ENCODE measurements around the gene TMEM109.

Gene TMEM109

DNA sequence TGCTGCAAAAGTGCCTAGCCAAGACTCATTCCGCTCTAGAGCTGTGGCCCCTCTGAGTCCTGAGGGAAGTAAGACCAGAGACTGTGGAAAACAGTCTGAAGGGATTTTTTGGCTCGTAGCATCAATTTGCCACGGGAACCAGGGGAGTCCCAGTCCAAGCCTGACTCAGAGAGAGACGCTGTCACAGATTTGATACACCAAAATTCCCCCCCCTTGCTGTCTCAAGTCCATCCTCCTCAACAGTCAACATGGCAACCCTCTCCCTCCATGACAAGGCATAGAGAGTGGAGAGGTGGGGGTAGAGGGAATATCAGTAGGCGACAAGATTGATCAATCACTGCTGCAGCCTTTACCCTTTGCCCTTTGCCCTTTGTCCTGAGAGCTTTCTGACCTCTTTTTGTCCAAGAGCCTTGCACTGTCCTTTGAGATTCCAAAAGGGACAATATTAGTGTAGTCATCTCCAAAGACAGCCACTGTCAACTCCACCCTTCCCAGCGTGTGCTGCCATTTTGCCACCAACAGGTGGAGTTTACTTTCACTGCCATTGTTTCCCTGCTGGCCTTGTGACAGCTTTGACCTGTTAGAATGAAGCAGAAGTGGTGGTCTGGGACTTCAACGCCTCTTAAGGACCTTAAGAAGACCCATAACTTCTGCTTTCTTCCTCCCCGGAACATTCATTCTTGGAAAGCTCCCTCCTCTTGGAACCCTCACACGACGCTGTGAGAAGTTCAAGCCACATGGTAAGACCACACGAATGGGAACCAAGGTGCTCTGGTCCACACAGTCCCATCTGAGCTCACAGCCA lies 30.7 kb downstream of the TMEM109 start:
- Histone ChIP-seq H2AFZ (ENCODE audit: low read depth) (no peak overlapping the region), H3K27ac (no peak overlapping the region), H3K27me3 (ENCODE audit: insufficient read depth, low read depth) (no peaks in the 10 kb centered on the region), H3K79me2 (ENCODE audit: insufficient read depth, low read depth) (no peaks in the 10 kb centered on the region), H4K20me1 (ENCODE audit: insufficient read depth) (no peaks in the 10 kb centered on the region), H3K4me2 (no peak overlapping the region), H3K36me3 (ENCODE audit: insufficient read depth) (no peaks in the 10 kb centered on the region), H3K4me1 (ENCODE audit: low read depth, poor library complexity, severe bottlenecking) (peaks cover 6% of the 10 kb centered on the region), H3K4me3 (IDR thresholded peaks at IDR 0.05; ENCODE audit: insufficient read depth, low read depth, low read length) (no peak overlapping the region), H3K9ac (no peak overlapping the region)
- TF ChIP-seq, protein P1, sequence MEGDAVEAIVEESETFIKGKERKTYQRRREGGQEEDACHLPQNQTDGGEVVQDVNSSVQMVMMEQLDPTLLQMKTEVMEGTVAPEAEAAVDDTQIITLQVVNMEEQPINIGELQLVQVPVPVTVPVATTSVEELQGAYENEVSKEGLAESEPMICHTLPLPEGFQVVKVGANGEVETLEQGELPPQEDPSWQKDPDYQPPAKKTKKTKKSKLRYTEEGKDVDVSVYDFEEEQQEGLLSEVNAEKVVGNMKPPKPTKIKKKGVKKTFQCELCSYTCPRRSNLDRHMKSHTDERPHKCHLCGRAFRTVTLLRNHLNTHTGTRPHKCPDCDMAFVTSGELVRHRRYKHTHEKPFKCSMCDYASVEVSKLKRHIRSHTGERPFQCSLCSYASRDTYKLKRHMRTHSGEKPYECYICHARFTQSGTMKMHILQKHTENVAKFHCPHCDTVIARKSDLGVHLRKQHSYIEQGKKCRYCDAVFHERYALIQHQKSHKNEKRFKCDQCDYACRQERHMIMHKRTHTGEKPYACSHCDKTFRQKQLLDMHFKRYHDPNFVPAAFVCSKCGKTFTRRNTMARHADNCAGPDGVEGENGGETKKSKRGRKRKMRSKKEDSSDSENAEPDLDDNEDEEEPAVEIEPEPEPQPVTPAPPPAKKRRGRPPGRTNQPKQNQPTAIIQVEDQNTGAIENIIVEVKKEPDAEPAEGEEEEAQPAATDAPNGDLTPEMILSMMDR (conservative IDR thresholded peaks at IDR 0.05; ENCODE audit: low read depth, low read length) = no peak; the same call in 1 of the 2 replicates

DNA sequence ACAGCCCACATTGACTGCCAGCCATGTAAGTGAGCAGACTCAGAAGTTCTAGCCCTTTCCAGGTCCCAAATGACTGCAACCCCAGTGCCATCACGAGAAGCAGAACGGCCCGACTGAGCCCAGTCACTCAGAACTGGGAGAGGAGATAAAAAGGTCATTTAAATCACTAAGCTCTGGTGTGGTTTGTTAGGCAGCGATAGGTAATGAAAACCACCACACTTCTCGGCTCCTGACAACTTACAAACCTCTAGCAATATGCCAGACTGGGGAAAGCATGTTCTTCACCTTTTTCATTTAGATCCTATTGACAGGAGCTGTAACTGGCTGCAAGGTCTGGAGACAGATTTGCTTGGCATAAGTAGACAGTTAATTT lies 31.3 kb downstream of the TMEM109 start:
- no peak overlapping the region for H3K9ac ChIP-seq
- TF ChIP-seq, protein P1 (conservative IDR thresholded peaks at IDR 0.05; ENCODE audit: low read depth, low read length) = no peak; the same call in 1 of the 2 replicates
- H4K20me1 ChIP-seq (ENCODE audit: insufficient read depth) = no peaks in the 10 kb centered on the region
- no peak overlapping the region for H3K4me2 ChIP-seq
- no peak overlapping the region for H3K27ac ChIP-seq
- no peak overlapping the region for H2AFZ ChIP-seq (ENCODE audit: low read depth)
- no peaks in the 10 kb centered on the region for H3K27me3 ChIP-seq (ENCODE audit: insufficient read depth, low read depth)
- no peak overlapping the region for H3K4me3 ChIP-seq (IDR thresholded peaks at IDR 0.05; ENCODE audit: insufficient read depth, low read depth, low read length)
- H3K4me1 ChIP-seq (ENCODE audit: low read depth, poor library complexity, severe bottlenecking) = peaks cover under 1% of the 10 kb centered on the region
- H3K36me3 ChIP-seq (ENCODE audit: insufficient read depth) = no peaks in the 10 kb centered on the region
- H3K79me2 ChIP-seq (ENCODE audit: insufficient read depth, low read depth) = no peaks in the 10 kb centered on the region

DNA sequence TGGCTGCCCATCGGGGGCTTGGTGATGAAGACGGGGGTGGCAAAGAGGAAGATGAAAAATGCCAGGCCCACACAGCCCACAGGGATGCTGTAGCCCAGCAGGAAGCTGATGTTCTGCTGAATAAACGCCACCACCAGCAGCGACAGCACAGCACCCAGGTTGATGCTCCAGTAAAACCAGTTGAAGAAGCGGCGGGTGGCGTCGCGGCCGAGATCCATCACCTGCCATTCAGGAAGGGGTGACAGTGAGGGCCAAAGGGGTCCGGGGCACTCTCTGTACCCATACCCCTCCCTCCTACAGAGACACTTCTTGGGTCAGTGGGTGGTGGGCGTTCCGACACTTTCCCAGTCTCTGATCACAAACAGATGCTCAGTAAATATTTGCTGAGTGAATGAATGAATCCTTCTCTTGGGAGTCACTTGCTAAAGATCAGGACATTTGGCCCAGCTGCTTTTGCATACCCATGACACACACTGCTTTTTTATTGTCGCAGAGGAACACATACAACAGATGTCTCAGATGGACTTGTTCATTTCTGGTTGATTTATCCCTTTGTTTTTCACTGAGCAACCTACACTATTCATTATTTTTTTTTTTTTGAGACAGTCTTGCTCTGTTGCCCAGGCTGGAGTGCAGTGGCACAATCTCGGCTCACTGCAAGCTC lies 32.8 kb downstream of the TMEM109 start:
- no peak overlapping the region for H3K4me2 ChIP-seq
- TF ChIP-seq, protein P1 (conservative IDR thresholded peaks at IDR 0.05; ENCODE audit: low read depth, low read length) = no peak
- no peak overlapping the region for H2AFZ ChIP-seq (ENCODE audit: low read depth)
- no peaks in the 10 kb centered on the region for H3K27me3 ChIP-seq (ENCODE audit: insufficient read depth, low read depth)
- no peaks in the 10 kb centered on the region for H3K79me2 ChIP-seq (ENCODE audit: insufficient read depth, low read depth)
- H3K27ac ChIP-seq = no peak overlapping the region
- H3K4me3 ChIP-seq (IDR thresholded peaks at IDR 0.05; ENCODE audit: insufficient read depth, low read depth, low read length) = no peak overlapping the region
- H3K9ac ChIP-seq = no peak overlapping the region
- no peaks in the 10 kb centered on the region for H4K20me1 ChIP-seq (ENCODE audit: insufficient read depth)
- no peaks in the 10 kb centered on the region for H3K4me1 ChIP-seq (ENCODE audit: low read depth, poor library complexity, severe bottlenecking)
- no peaks in the 10 kb centered on the region for H3K36me3 ChIP-seq (ENCODE audit: insufficient read depth)

DNA sequence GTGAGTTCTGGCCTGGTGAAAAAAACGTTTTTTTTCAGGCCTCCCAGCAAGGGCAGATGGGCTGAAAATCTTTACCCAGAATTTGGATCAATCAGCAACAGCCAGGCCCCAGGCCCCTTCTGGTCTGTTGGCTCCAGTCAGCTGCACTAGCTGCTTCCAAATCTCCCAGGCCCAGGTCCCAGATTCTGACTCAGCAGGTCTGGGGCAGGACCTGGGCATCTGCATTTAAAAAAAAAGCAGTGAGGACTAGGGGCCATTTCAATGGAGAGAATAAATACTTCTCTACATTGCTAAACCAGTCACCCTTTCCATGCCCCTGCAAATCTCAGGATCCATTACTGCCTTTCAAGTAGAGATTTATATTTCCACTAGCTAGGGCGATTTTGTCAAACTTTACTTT lies 33.7 kb downstream of the TMEM109 start:
- no peak overlapping the region for H2AFZ ChIP-seq (ENCODE audit: low read depth)
- no peak overlapping the region for H3K27ac ChIP-seq
- TF ChIP-seq, protein P1 (conservative IDR thresholded peaks at IDR 0.05; ENCODE audit: low read depth, low read length) = no peak
- H3K36me3 ChIP-seq (ENCODE audit: insufficient read depth) = no peaks in the 10 kb centered on the region
- no peaks in the 10 kb centered on the region for H3K27me3 ChIP-seq (ENCODE audit: insufficient read depth, low read depth)
- H3K4me1 ChIP-seq (ENCODE audit: low read depth, poor library complexity, severe bottlenecking) = no peaks in the 10 kb centered on the region
- H3K9ac ChIP-seq = no peak overlapping the region
- no peak overlapping the region for H3K4me2 ChIP-seq
- H4K20me1 ChIP-seq (ENCODE audit: insufficient read depth) = no peaks in the 10 kb centered on the region
- no peak overlapping the region for H3K4me3 ChIP-seq (IDR thresholded peaks at IDR 0.05; ENCODE audit: insufficient read depth, low read depth, low read length)
- H3K79me2 ChIP-seq (ENCODE audit: insufficient read depth, low read depth) = no peaks in the 10 kb centered on the region

All from KMS-11 (cell line).